HCT116 (cell line): ENCODE data around the gene ASCL5. TPM values are rescaled to one million over a fixed set of nuclear protein-coding genes. Genes with fewer than 3 reads are reported as not detected.

Experiments used
- ATAC-seq: fragments of 200-7000 bp; cut with Tn5 transposase; 2 replicates; pipeline ENCODE4 v1.9.1; 2020; ENCODE audit warnings: mild to moderate bottlenecking, moderate library complexity
- BruUV-seq: library from RNA; stranded (reverse); fragments of 400-500 nt; replicated peaks from 2 replicates; lab custom pipeline; 2021; lab: Mats Ljungman, UMichigan
- CTCF ChIA-PET: fragments of 300-600 bp; sonication (Branson Sonifier 250); formaldehyde crosslinking; loops from one replicate; lab custom pipeline; 2021; ENCODE audit warnings: antibody characterized with exemption; lab: Charles Lee
- POLR2A ChIA-PET: fragments of 300-600, 350-600 bp; sonication (Branson Sonifier 250); formaldehyde crosslinking; loops from one replicate; lab custom pipeline; 2021; ENCODE audit warnings: antibody characterized with exemption; lab: Charles Lee
- RAD21 ChIA-PET, 2 experiments: fragments of 300-600 bp; sonication (Branson Sonifier 250); formaldehyde crosslinking; loops; one replicate each; lab custom pipeline; 2023; ENCODE audit warnings: low total read pairs in 2 of 2; ENCODE audit not compliant: uncharacterized antibody in 2 of 2, unreplicated experiment in 2 of 2, low non-redundant PET in 1 of 2; lab: Charles Lee
- DNase-seq: peaks from one replicate; pipeline ENCODE4 v3.0.0-alpha.2; 2010; ENCODE audit warnings: low read depth, low spot score
- H2AFZ ChIP-seq: fragments of 200-600 bp; shearing (Covaris generic), sonication (generic); 2 replicates; pipeline ENCODE4 v1.6.1; 2017; ENCODE audit warnings: low read depth, mixed run types, mixed read lengths, antibody characterized with exemption, low read length; ENCODE audit not compliant: poor library complexity, severe bottlenecking
- H3K27ac ChIP-seq: 2 replicates; pipeline ENCODE4 v1.5.1; 2012; ENCODE audit warnings: low read depth, low read length
- H3K27me3 ChIP-seq: fragments of 200-600 bp; sonication (generic); 2 replicates; pipeline ENCODE4 v1.6.1; 2016; ENCODE audit warnings: mixed run types, low read length, mixed read lengths; ENCODE audit not compliant: insufficient read depth
- H3K36me3 ChIP-seq, 2 experiments: fragments of 200-500 bp in 1 of 2; fragments of 200-600 bp in 1 of 2; sonication (Bioruptor generic) in 1 of 2; sonication (generic) in 1 of 2; 2 replicates each; pipeline versions ENCODE4 v1.5.1 to v1.6.1; 2014 to 2016; ENCODE audit warnings: low read length in 2 of 2, inconsistent platforms in 1 of 2, mixed read lengths in 1 of 2, mixed run types in 1 of 2; ENCODE audit not compliant: insufficient read depth in 2 of 2, control insufficient read depth in 1 of 2
- H3K4me1 ChIP-seq, 2 experiments: fragments of 200-600 bp in 1 of 2; sonication (generic) in 1 of 2; 2 replicates each; pipeline versions ENCODE4 v1.5.1 to v1.6.1; 2012 to 2017; ENCODE audit warnings: low read length in 2 of 2, inconsistent platforms in 1 of 2, mild to moderate bottlenecking in 1 of 2, mixed read lengths in 1 of 2, mixed run types in 1 of 2, moderate library complexity in 1 of 2; ENCODE audit not compliant: insufficient read depth in 2 of 2, control insufficient read depth in 1 of 2
- H3K4me2 ChIP-seq: fragments of 200-600 bp; sonication (generic); 2 replicates; pipeline ENCODE4 v1.6.1; 2017; ENCODE audit warnings: mixed run types, low read length, mixed read lengths
- H3K4me3 ChIP-seq, 2 experiments: fragments of 200-600 bp in 1 of 2; sonication (generic) in 1 of 2; replicated peaks in 1 of 2; 2 replicates each; pipeline ENCODE4 v1.5.1; 2011 to 2016; ENCODE audit warnings: low read length in 2 of 2, control low read depth in 1 of 2, low read depth in 1 of 2, mild to moderate bottlenecking in 1 of 2, mixed read lengths in 1 of 2, mixed run types in 1 of 2
- H3K79me2 ChIP-seq: fragments of 200-600 bp; sonication (generic); 2 replicates; pipeline ENCODE4 v1.6.1; 2017; ENCODE audit warnings: mild to moderate bottlenecking, mixed run types, low read length, moderate library complexity, mixed read lengths; ENCODE audit not compliant: insufficient read depth
- H3K9ac ChIP-seq: fragments of 200-600 bp; sonication (generic); 2 replicates; pipeline ENCODE4 v1.6.1; 2016; ENCODE audit warnings: low read length, mixed read lengths
- H3K9me2 ChIP-seq: fragments of 200-600 bp; sonication (generic), shearing (Covaris generic); 2 replicates; pipeline ENCODE4 v1.6.1; 2017; ENCODE audit warnings: mixed run types, mild to moderate bottlenecking, moderate library complexity; ENCODE audit not compliant: insufficient read depth
- H3K9me3 ChIP-seq, 2 experiments: fragments of 200-500 bp in 1 of 2; fragments of 200-600 bp in 1 of 2; sonication (Bioruptor generic) in 1 of 2; sonication (generic) in 1 of 2; 2 replicates each; pipeline ENCODE4 v1.6.1; 2014 to 2017; ENCODE audit warnings: low read length in 2 of 2, mixed read lengths in 2 of 2, inconsistent platforms in 1 of 2, low read depth in 1 of 2, mild to moderate bottlenecking in 1 of 2, mixed run types in 1 of 2, moderate library complexity in 1 of 2; ENCODE audit not compliant: control insufficient read depth in 1 of 2, insufficient read depth in 1 of 2
- H4K20me1 ChIP-seq: fragments of 200-600 bp; sonication (generic), shearing (Covaris generic); 2 replicates; pipeline ENCODE4 v1.6.1; 2017; ENCODE audit warnings: mixed run types, mild to moderate bottlenecking, moderate library complexity; ENCODE audit not compliant: insufficient read depth
- CBX3 ChIP-seq: IDR thresholded peaks from 2 replicates; pipeline ENCODE4 v1.6.1; 2012; ENCODE audit warnings: low read depth
- JUND ChIP-seq: IDR thresholded peaks from 2 replicates; pipeline ENCODE4 v1.6.1; 2012
- POLR2AphosphoS5 ChIP-seq: IDR thresholded peaks from 2 replicates; pipeline ENCODE4 v1.6.1; 2011; ENCODE audit warnings: mild to moderate bottlenecking, low read depth, low read length, moderate library complexity
- RAD21 ChIP-seq: IDR thresholded peaks from 2 replicates; pipeline ENCODE4 v1.6.1; 2012; ENCODE audit warnings: low read depth, mild to moderate bottlenecking
- YY1 ChIP-seq: IDR thresholded peaks from 2 replicates; pipeline ENCODE4 v1.6.1; 2011; ENCODE audit warnings: low read length, low read depth, moderate library complexity, mild to moderate bottlenecking; ENCODE audit not compliant: insufficient replicate concordance; ENCODE audit errors: extremely low read depth
- ZNF274 ChIP-seq: fragments of 200-500 bp; sonication (Bioruptor generic); IDR thresholded peaks from 2 replicates; pipeline ENCODE4 v1.6.1; 2014; ENCODE audit warnings: mild to moderate bottlenecking, low read depth, low read length, inconsistent platforms
- intact Hi-C: fragments of 100-400 bp; cut with micrococcal nuclease; formaldehyde crosslinking; loops from 2 replicates; pipeline ENCODE4 v1.10.0; 2022
- total RNA-seq: library from RNA; stranded (reverse); gene quantifications from one replicate; pipeline ENCODE4 v1.2.1, GENCODE V29; 2021; ENCODE audit not compliant: unreplicated experiment
- TF ChIP-seq, protein P1 (sequence below), 3 experiments: fragments of 200-600 bp in 1 of 3; sonication (generic) in 1 of 3; IDR thresholded peaks in 2 of 3; conservative IDR thresholded peaks in 1 of 3; 2 replicates each; pipeline ENCODE4 v1.5.1; 2012 to 2017; ENCODE audit warnings: low read depth in 2 of 3, low read length in 2 of 3, antibody characterized with exemption in 1 of 3, borderline replicate concordance in 1 of 3, control low read depth in 1 of 3, mild to moderate bottlenecking in 1 of 3, mixed read lengths in 1 of 3, mixed run types in 1 of 3, moderate library complexity in 1 of 3; ENCODE audit not compliant: insufficient read depth in 1 of 3

Gene ASCL5
- total RNA-seq, 1 experiment from 2014 or later = 0.15 TPM

DNA sequence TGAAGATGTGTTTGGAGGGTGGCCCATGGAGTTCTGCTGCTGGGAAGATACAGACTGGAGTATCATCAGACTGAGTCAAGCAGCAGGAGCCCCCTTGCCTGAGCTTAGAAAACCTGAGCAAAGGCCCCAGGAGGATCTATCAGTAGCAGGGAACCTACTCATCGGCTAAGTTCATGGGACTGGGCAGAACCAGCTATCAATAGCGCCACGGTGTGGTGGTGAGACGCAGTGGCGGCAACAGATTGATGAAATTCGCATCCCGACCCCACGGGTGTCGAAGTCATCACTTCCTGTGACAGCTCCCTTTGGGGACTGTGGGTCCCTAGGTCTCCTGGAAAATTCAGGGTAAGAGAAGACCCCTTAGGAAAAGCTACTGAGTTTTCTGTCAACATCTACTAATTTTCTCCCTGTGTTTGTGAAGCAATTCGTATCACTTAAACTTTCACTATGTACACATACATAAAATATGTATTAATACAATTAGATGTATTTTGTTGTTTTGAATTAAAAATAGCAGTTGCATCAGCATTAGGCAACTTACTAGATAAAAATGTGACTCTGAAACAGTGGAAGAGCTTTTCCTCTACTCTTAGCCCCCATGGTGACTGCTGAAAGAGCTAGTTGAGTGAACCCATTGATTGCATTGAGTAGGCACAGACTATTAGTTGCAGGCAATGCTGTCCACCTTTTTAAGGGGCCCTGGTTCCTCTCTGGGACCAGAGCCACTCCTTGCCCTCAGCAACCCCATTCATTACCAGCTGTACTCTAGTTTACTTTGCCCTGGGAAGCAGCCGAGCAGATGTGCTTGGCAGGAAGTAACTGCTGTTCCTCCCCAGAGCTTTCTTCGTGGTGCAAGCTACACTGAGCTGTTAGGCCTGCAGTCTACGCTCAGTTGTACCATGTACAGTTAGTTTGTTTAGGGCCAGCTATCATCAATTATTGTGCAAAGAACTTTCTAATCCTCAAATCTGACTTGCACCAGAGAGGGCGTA is 7.5 kb downstream of the ASCL5 start:
- TF ChIP-seq YY1 (no peak), CBX3 (no peak), POLR2AphosphoS5 (peak; percentile 37; the same call in 1 of the 2 replicates), JUND (no peak), RAD21 (peak; percentile 67), ZNF274 (no peak)
- TF ChIP-seq, protein P1, sequence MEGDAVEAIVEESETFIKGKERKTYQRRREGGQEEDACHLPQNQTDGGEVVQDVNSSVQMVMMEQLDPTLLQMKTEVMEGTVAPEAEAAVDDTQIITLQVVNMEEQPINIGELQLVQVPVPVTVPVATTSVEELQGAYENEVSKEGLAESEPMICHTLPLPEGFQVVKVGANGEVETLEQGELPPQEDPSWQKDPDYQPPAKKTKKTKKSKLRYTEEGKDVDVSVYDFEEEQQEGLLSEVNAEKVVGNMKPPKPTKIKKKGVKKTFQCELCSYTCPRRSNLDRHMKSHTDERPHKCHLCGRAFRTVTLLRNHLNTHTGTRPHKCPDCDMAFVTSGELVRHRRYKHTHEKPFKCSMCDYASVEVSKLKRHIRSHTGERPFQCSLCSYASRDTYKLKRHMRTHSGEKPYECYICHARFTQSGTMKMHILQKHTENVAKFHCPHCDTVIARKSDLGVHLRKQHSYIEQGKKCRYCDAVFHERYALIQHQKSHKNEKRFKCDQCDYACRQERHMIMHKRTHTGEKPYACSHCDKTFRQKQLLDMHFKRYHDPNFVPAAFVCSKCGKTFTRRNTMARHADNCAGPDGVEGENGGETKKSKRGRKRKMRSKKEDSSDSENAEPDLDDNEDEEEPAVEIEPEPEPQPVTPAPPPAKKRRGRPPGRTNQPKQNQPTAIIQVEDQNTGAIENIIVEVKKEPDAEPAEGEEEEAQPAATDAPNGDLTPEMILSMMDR (IDR thresholded peaks at IDR 0.05 in 2 of 3, conservative IDR thresholded peaks at IDR 0.05 in 1 of 3; ENCODE audit: borderline replicate concordance in 1 of 3, insufficient read depth in 1 of 3, low read depth in 2 of 3, low read length in 2 of 3) = peak; percentile 64 to 90 (median 89)
- TF ChIP-seq, all 23 proteins: peak for 3
- Histone ChIP-seq H3K4me3 (no peak overlapping the region), H3K27ac (no peak overlapping the region), H3K27me3 (peaks cover 9% of the 10 kb centered on the region; the same call in 1 of the 2 replicates), H3K9me2 (no peaks in the 10 kb centered on the region), H3K36me3 (no peaks in the 10 kb centered on the region), H3K4me1 (peaks cover 0 to 17% of the 10 kb centered on the region in 2 experiments; a peak in 1 of 4 replicates), H3K79me2 (no peaks in the 10 kb centered on the region), H4K20me1 (no peaks in the 10 kb centered on the region), H3K4me2 (peak overlapping the region; percentile 10; the same call in 1 of the 2 replicates), H3K9me3 (no peaks in the 10 kb centered on the region), H2AFZ (no peak overlapping the region), H3K9ac (no peak overlapping the region)
- DNase-seq (peak; percentile 39), ATAC-seq (peak; percentile 53)
- BruUV-seq = no TSS peak
- CTCF ChIA-PET = interaction anchor here (0.5 to 2.6 kb wide), 16 partner anchors 9 to 557 kb away, joined by 3 to 43 read pairs (median 4); partner anchors contain the start of gene TMEM9
- POLR2A ChIA-PET = interaction anchor here (1.1 kb wide), 1 partner anchor 33 kb away, joined by 4 read pairs; no protein-coding TSS in a partner anchor
- RAD21 ChIA-PET = interaction anchor here (1.3 to 1.4 kb wide), 3 partner anchors 33 to 147 kb away, joined by 4 to 8 read pairs (median 4); no protein-coding TSS in a partner anchor
- intact Hi-C loops = loop anchor here (1.0 kb wide), 1 partner anchor 33 kb away; no protein-coding TSS in a partner anchor
